ENCODE data around the gene ANKFY1. TPM values are rescaled to one million over a fixed set of nuclear protein-coding genes. Genes with fewer than 3 reads are reported as not detected.
"Not testable (repeated sequence)": the region's sequence is repeated elsewhere in the genome, so short reads cannot be mapped to it uniquely, and the experiment has no call there.

The ANKFY1 gene
- polyA plus RNA-seq, 1 of the 3 experiments (the other 2 are of a cell fraction): 29.6 TPM

DNA sequence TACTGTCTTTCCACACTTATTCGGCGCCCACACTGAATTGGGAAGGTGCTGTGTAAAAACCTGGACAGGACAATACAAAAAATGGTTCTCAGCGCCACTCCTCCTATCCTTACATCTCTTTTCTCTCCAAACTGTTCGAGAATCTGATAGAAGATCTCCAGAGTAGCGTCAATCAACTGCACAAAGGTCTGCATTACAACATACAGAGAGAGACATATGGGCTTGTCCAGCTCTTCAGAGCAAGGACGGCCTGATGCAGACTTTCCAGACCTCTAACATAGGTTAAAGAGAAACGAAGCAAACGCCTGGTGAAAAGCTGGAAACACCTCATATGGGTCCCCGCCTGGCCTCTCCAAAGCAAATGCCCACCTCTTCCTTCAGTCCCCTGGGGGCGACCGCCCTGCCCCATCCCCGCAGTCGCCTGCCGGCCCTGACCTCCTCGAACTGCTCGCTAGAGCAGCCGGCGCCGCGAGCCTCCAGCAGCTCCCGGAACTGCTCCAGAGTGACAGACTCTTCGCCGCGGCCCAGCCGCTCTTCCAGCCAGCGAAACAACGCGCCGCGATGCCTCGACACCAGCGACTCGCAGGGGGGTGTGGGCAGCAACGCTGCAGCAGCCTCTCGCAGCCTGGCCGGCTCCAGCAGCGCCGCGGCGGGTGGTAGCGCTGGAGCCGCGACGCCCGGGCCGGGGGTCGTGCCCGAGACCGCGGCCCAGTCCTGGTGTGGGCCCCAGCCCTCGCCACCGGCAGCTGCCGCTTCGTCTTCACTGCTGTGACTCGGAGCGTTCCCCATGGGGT is 121.5 kb downstream of the ANKFY1 start (continued):
- TF ChIP-seq IRF3 (IDR thresholded peaks at IDR 0.05; ENCODE audit: low read depth, low read length): no peak
- TF ChIP-seq SIN3A (IDR thresholded peaks at IDR 0.05; ENCODE audit: borderline replicate concordance, low read depth, low read length): no peak
- no peak for TF ChIP-seq FOXM1 (IDR thresholded peaks at IDR 0.05; ENCODE audit: low read depth)
- TF ChIP-seq JUND (IDR thresholded peaks at IDR 0.05): no peak
- no peak for TF ChIP-seq CHD2 (IDR thresholded peaks at IDR 0.05; ENCODE audit: low read length, partially characterized antibody)
- TF ChIP-seq YY1 (IDR thresholded peaks at IDR 0.05; ENCODE audit: low read depth): no peak

GRCh38 chr17:4140125-4140524 is 123.7 kb downstream of the ANKFY1 start:
- 73% methylated on average over 2 of the region's 2 CpGs for WGBS (ENCODE audit: low lambda C conversion rate)
- no peak overlapping the region for H3K27ac ChIP-seq (ENCODE audit: low read depth in 2 of 2, low read length in 1 of 2)
- no peak overlapping the region for H2AFZ ChIP-seq (ENCODE audit: low read depth)
- H3K27me3 ChIP-seq (ENCODE audit: insufficient read depth): no peaks in the 10 kb centered on the region
- no peak for TF ChIP-seq FOXJ3 (CRISPR knock-in tag; IDR thresholded peaks at IDR 0.05)
- TF ChIP-seq, protein P1, sequence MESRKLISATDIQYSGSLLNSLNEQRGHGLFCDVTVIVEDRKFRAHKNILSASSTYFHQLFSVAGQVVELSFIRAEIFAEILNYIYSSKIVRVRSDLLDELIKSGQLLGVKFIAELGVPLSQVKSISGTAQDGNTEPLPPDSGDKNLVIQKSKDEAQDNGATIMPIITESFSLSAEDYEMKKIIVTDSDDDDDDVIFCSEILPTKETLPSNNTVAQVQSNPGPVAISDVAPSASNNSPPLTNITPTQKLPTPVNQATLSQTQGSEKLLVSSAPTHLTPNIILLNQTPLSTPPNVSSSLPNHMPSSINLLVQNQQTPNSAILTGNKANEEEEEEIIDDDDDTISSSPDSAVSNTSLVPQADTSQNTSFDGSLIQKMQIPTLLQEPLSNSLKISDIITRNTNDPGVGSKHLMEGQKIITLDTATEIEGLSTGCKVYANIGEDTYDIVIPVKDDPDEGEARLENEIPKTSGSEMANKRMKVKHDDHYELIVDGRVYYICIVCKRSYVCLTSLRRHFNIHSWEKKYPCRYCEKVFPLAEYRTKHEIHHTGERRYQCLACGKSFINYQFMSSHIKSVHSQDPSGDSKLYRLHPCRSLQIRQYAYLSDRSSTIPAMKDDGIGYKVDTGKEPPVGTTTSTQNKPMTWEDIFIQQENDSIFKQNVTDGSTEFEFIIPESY (IDR thresholded peaks at IDR 0.05; ENCODE audit: borderline replicate concordance, low read depth): no peak
- POLR2A ChIA-PET: no interaction called here
- no peak overlapping the region for H3K4me2 ChIP-seq
- peaks cover 7% of the 10 kb centered on the region for H3F3A ChIP-seq (replicated peaks; ENCODE audit: insufficient read depth)
- no peak for DNase-seq
- no peak overlapping the region for H3K9ac ChIP-seq
- no peaks in the 10 kb centered on the region for H3K9me3 ChIP-seq
- H3K36me3 ChIP-seq (replicated peaks in 1 of 2; ENCODE audit: control insufficient read depth in 1 of 2, insufficient read depth in 2 of 2, low read length in 1 of 2): peaks cover 4 to 15% of the 10 kb centered on the region in 2 experiments
- no peaks in the 10 kb centered on the region for H3K9me2 ChIP-seq
- H3K79me2 ChIP-seq (ENCODE audit: insufficient read depth): peaks cover 83% of the 10 kb centered on the region
- CTCF ChIA-PET: interaction anchor here (1.2 kb wide), 1 partner anchor 14 kb away, joined by 3 read pairs; no protein-coding TSS in a partner anchor
- H3K4me1 ChIP-seq (ENCODE audit: control insufficient read depth in 1 of 2, insufficient read depth in 2 of 2, low read depth in 1 of 2, low read length in 1 of 2): peaks cover 16 to 21% of the 10 kb centered on the region in 2 experiments; a peak in 3 of 4 replicates
- H4K20me1 ChIP-seq (ENCODE audit: insufficient read depth): peaks cover 46% of the 10 kb centered on the region
- H3K4me3 ChIP-seq (ENCODE audit: low read depth in 2 of 2, low read length in 1 of 2): no peak overlapping the region

DNA sequence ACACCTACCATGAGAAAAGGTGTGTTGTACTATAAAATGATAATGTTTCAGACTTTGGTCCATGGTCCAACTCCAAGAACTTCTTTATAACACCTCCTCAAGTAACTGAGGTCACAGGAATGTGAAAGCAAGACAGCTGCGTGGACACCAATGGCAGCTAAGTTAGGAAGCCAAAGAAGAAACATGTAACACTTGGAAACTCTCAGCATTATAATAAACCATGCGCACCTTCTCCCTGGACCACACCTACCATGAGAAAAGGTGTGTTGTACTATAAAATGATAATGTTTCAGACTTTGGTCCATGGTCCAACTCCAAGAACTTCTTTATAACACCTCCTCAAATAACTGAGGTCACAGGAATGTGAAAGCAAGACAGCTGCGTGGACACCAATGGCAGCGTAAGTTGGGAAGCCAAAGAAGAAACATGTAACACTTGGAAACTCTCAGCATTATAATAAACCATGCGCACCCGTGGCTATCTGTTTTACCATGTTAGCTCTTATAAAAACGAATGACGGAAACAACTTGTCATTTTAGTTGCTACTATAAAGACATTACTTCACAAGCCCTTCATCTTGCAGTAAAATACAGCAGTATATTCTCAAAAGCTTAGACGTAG is 124.8 kb downstream of the ANKFY1 start:
- H3K27ac ChIP-seq (ENCODE audit: low read depth in 2 of 2, low read length in 1 of 2); DNase-seq; POLR2A ChIA-PET; H3F3A ChIP-seq (replicated peaks; ENCODE audit: insufficient read depth); H3K9ac ChIP-seq; H2AFZ ChIP-seq (ENCODE audit: low read depth); H3K9me3 ChIP-seq; H3K27me3 ChIP-seq (ENCODE audit: insufficient read depth); H3K4me3 ChIP-seq (ENCODE audit: low read depth in 2 of 2, low read length in 1 of 2); H3K9me2 ChIP-seq; H3K4me2 ChIP-seq: not testable (repeated sequence)
- H4K20me1 ChIP-seq (ENCODE audit: insufficient read depth): peaks cover 55% of the 10 kb centered on the region
- peaks cover 4 to 15% of the 10 kb centered on the region in 2 experiments for H3K36me3 ChIP-seq (replicated peaks in 1 of 2; ENCODE audit: control insufficient read depth in 1 of 2, insufficient read depth in 2 of 2, low read length in 1 of 2)
- WGBS (ENCODE audit: low lambda C conversion rate): 90% methylated on average over 9 of the region's 9 CpGs
- CTCF ChIA-PET: interaction anchor here (1.2 kb wide), 1 partner anchor 13 kb away, joined by 3 read pairs; no protein-coding TSS in a partner anchor
- H3K79me2 ChIP-seq (ENCODE audit: insufficient read depth): peaks cover 88% of the 10 kb centered on the region
- peaks cover 16 to 18% of the 10 kb centered on the region in 2 experiments; a peak in 3 of 4 replicates for H3K4me1 ChIP-seq (ENCODE audit: control insufficient read depth in 1 of 2, insufficient read depth in 2 of 2, low read depth in 1 of 2, low read length in 1 of 2)

Measured in SK-N-SH (cell line).